Tibial nerve (tissue), 4 donors: ENCODE measurements around the gene L1CAM. TPM values are rescaled to one million over a fixed set of nuclear protein-coding genes. Genes with fewer than 3 reads are reported as not detected.
A peak's percentile ranks its signal among the peaks of the same experiment; 100 is the strongest.

ENCODE experiments used
- DNase-seq, 2 donors: peaks; one replicate each; pipeline ENCODE4 v3.0.0-alpha.2; 2019; ENCODE audit warnings: low spot score in 2 of 2
- H3K27ac ChIP-seq, 4 donors: fragments of 200-600 bp; sonication (generic) in 3 of 4; one replicate each; pipeline ENCODE4 v1.5.1; 2017 to 2019; ENCODE audit warnings: mild to moderate bottlenecking in 1 of 4
- H3K27me3 ChIP-seq, 2 donors: fragments of 200-600 bp; sonication (generic) in 1 of 2; one replicate each; pipeline versions ENCODE4 v1.5.1 to v1.6.0; 2017 to 2019
- H3K36me3 ChIP-seq, 3 donors: fragments of 200-600 bp; sonication (generic); one replicate each; pipeline ENCODE4 v1.5.1; 2018 to 2019
- H3K4me1 ChIP-seq, 4 donors: fragments of 200-600 bp; sonication (generic) in 3 of 4; one replicate each; pipeline ENCODE4 v1.5.1; 2017 to 2019
- H3K4me3 ChIP-seq, 4 donors: fragments of 200-600 bp; sonication (generic) in 3 of 4; one replicate each; pipeline ENCODE4 v1.5.1; 2017 to 2019; ENCODE audit warnings: mild to moderate bottlenecking in 1 of 4, moderate library complexity in 1 of 4
- H3K9me3 ChIP-seq, 4 donors: fragments of 200-600 bp; sonication (generic) in 3 of 4; one replicate each; pipeline ENCODE4 v1.5.1; 2017 to 2019
- EP300 ChIP-seq, 2 donors: sonication (generic); formaldehyde crosslinking; IDR thresholded peaks; one replicate each; pipeline ENCODE4 v1.6.1; 2017; ENCODE audit warnings: antibody characterized with exemption in 2 of 2, mild to moderate bottlenecking in 1 of 2
- POLR2A ChIP-seq, 2 donors: fragments of 450-650 bp; IDR thresholded peaks; one replicate each; pipeline ENCODE4 v1.6.1; 2017; ENCODE audit warnings: antibody characterized with exemption in 2 of 2, mild to moderate bottlenecking in 2 of 2, moderate library complexity in 2 of 2
- WGBS, 2 donors: methylation state at CpG; one replicate each; pipeline ENCODE4 v1.1.5; 2018; 5-methylcytosine and 5-hydroxymethylcytosine counted together
- total RNA-seq, 4 donors: library from RNA; depleted of rRNA; stranded (reverse); fragments of >200 nt; gene quantifications; one replicate each; pipeline ENCODE4 v1.1.0, GENCODE V29; 2016
- TF ChIP-seq, protein P1 (sequence below), 5 experiments: fragments of 200-600 bp in 3 of 5; fragments of 450-650 bp in 2 of 5; sonication (generic) in 3 of 5; IDR thresholded peaks; one replicate each; pipeline ENCODE4 v1.5.1; 2016 to 2019; ENCODE audit warnings: antibody characterized with exemption in 5 of 5, mild to moderate bottlenecking in 3 of 5, moderate library complexity in 2 of 5

L1CAM gene
- total RNA-seq, 4 donors from 2014 or later = 23.7 to 53.7 (median 46.3) TPM

DNA sequence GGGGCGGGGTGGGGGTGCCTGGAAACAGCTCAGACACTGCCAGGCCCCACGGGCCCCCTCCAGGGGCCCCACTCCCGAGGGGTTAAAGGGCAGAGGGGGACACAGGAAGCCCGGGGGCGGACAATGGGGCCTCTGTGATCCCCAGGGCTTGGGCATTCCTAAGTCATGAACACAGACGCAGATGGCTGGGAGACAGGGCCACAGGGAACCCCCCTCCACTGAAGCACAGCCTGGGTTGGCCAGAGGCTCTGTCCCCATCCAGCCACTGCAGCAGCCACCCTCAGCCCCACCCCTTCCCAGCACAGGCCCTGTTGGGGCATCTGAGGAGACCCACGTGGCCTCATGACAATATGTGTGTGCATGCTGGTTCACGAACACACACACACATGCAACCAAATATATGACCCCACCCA lies 3.9 kb downstream of the L1CAM start:
- 39% methylated on average over 8 of the region's 8 CpGs; no CpG with 5 or more reads in 1 of the 2 donors for WGBS, 2 donors
- peak overlapping the region in 2 of 4 donors; percentile 77 to 80 for H3K27ac ChIP-seq
- no peak overlapping the region for H3K4me3 ChIP-seq
- no peaks in the 10 kb centered on the region for H3K36me3 ChIP-seq
- peaks cover 0 to 92% of the 10 kb centered on the region in 2 donors for H3K27me3 ChIP-seq
- no peak for DNase-seq
- TF ChIP-seq EP300 (IDR thresholded peaks at IDR 0.05) = peak in 1 of 2 donors; percentile 66
- TF ChIP-seq, protein P1, sequence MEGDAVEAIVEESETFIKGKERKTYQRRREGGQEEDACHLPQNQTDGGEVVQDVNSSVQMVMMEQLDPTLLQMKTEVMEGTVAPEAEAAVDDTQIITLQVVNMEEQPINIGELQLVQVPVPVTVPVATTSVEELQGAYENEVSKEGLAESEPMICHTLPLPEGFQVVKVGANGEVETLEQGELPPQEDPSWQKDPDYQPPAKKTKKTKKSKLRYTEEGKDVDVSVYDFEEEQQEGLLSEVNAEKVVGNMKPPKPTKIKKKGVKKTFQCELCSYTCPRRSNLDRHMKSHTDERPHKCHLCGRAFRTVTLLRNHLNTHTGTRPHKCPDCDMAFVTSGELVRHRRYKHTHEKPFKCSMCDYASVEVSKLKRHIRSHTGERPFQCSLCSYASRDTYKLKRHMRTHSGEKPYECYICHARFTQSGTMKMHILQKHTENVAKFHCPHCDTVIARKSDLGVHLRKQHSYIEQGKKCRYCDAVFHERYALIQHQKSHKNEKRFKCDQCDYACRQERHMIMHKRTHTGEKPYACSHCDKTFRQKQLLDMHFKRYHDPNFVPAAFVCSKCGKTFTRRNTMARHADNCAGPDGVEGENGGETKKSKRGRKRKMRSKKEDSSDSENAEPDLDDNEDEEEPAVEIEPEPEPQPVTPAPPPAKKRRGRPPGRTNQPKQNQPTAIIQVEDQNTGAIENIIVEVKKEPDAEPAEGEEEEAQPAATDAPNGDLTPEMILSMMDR (IDR thresholded peaks at IDR 0.05) = no peak
- peaks cover 0 to 13% (median 5%) of the 10 kb centered on the region in 4 donors for H3K4me1 ChIP-seq
- no peaks in the 10 kb centered on the region for H3K9me3 ChIP-seq

DNA sequence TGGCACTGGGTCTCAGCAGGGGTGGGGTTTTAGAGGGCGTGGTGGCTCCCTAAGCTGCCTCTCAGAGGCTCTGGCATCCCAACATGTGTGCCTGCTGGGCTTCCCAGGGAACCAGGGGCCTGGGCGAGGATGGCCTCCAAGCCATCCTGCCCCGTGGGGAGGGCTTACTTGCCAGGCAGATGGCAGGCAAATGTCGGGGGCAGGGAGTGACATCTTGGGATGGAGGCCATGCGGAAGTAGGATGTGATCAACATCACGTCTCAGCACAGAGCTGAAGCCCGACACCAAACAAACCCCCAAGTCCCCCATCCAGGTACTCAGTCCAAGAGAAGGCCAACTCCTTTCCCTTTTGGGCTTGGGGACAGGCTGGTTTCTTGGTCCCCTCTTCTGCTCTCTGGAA lies 4.7 kb downstream of the L1CAM start:
- H3K27me3 ChIP-seq = peaks cover 0 to 90% of the 10 kb centered on the region in 2 donors
- TF ChIP-seq, protein P1 (IDR thresholded peaks at IDR 0.05) = no peak
- TF ChIP-seq POLR2A (IDR thresholded peaks at IDR 0.05) (no peak), EP300 (IDR thresholded peaks at IDR 0.05) (no peak)
- H3K27ac ChIP-seq = peak overlapping the region in 3 of 4 donors; percentile 30 to 77 (median 66)
- H3K4me1 ChIP-seq = peaks cover 0 to 13% (median 5%) of the 10 kb centered on the region in 4 donors
- no peak overlapping the region for H3K4me3 ChIP-seq
- no peak for DNase-seq
- no peaks in the 10 kb centered on the region for H3K9me3 ChIP-seq
- no peaks in the 10 kb centered on the region for H3K36me3 ChIP-seq
- WGBS, 2 donors = 67 to 69% methylated on average over 6 to 7 of the region's 7 CpGs

DNA sequence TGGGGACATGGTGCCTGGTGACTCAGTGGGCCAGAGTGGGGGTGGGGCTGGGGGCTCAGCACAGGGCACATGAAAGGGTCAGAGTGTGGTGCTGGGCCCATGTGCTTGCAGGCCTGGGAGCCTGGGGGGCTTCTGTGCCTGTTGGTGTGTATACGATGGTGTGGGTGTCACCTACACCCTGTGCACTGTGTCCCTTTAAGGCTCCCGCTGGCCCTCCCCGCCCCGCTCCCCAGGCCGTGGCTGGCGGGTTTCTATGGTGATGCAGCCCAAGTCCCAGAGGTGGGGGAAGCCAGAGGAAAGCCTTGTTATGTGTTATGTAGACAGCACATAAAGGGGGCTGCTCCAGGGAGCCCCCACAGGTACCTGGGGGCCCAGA lies 5.5 kb downstream of the L1CAM start:
- H3K9me3 ChIP-seq = no peaks in the 10 kb centered on the region
- WGBS, 2 donors = 7 to 27% methylated on average over 6 of the region's 6 CpGs
- H3K36me3 ChIP-seq = no peaks in the 10 kb centered on the region
- H3K27ac ChIP-seq = peak overlapping the region in 2 of 4 donors; percentile 66 to 77
- H3K4me1 ChIP-seq = peaks cover 0 to 11% (median 5%) of the 10 kb centered on the region in 4 donors
- no peak for DNase-seq
- TF ChIP-seq, protein P1 (IDR thresholded peaks at IDR 0.05) = no peak
- TF ChIP-seq POLR2A (IDR thresholded peaks at IDR 0.05) (no peak), EP300 (IDR thresholded peaks at IDR 0.05) (no peak)
- H3K27me3 ChIP-seq = peaks cover 0 to 92% of the 10 kb centered on the region in 2 donors
- H3K4me3 ChIP-seq = no peak overlapping the region

DNA sequence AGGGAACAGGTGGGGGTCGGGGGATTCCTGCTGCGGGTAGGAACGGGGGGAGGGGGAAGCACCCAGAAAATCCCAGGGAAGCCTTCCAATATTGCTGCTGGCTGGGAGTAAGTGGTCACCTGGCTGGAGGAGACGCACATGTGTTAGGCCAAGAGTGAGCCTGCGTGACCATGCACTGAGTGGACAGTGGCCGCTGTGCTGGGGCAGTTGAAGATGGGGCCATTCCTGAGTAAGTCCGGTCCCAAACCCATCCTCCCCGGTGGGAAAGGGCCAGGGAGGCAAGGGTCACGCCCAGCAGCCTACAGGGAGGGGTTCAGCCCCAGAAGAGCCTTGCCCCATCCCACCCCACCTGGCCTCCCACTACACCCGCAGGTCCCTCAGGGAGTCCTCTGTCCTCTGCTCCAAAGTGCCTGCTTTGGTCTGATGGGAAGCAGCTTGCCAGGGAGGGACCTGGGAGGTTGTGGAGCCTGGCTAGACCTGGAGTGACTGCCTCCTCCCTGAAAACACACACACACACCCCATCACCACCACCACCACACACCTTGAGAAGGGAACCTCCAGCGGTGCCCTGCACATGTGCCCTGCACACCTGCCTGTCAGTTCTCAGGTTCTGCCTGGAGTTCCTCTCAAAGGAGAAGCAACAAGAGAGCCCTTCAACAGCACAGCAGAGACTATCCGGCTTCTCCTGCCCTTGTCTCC lies 6.1 kb downstream of the L1CAM start:
- H3K27me3 ChIP-seq = peaks cover 0 to 87% of the 10 kb centered on the region in 2 donors

More for the DNA sequence above, 6.1 kb downstream of the L1CAM start:
- Histone ChIP-seq H3K9me3 (no peaks in the 10 kb centered on the region), H3K27ac (peak overlapping the region in 1 of 4 donors; percentile 4), H3K4me3 (no peak overlapping the region), H3K4me1 (peaks cover 0 to 10% (median 4%) of the 10 kb centered on the region in 4 donors), H3K36me3 (no peaks in the 10 kb centered on the region)
- no peak for DNase-seq
- TF ChIP-seq, protein P1 (IDR thresholded peaks at IDR 0.05) = no peak
- TF ChIP-seq POLR2A (IDR thresholded peaks at IDR 0.05) = no peak
- no peak for TF ChIP-seq EP300 (IDR thresholded peaks at IDR 0.05)
- WGBS, 2 donors = 47 to 60% methylated on average over 3 to 12 of the region's 12 CpGs
